Breast epithelium (tissue), 4 donors: ENCODE data around the gene MLYCD. TPM values are rescaled to one million over a fixed set of nuclear protein-coding genes. Genes with fewer than 3 reads are reported as not detected.

Source experiments
- DNase-seq, 2 donors: peaks; one replicate each; pipeline ENCODE4 v3.0.0-alpha.2; 2019; ENCODE audit warnings: low spot score in 2 of 2
- H3K27ac ChIP-seq, 2 donors: fragments of 200-600 bp; sonication (generic) in 1 of 2; one replicate each; pipeline ENCODE4 v1.5.1; 2016 to 2019; ENCODE audit warnings: mild to moderate bottlenecking in 1 of 2
- H3K27me3 ChIP-seq, 2 donors: fragments of 200-600 bp; sonication (generic) in 1 of 2; one replicate each; pipeline versions ENCODE4 v1.5.1 to v1.6.0; 2017 to 2019; ENCODE audit warnings: control low read depth in 1 of 2, mild to moderate bottlenecking in 1 of 2
- H3K36me3 ChIP-seq: fragments of 200-600 bp; one replicate; pipeline ENCODE4 v1.5.1; 2019
- H3K4me1 ChIP-seq, 2 donors: fragments of 200-600 bp; sonication (generic); one replicate each; pipeline ENCODE4 v1.5.1; 2016 to 2019; ENCODE audit warnings: control low read depth in 1 of 2
- H3K4me3 ChIP-seq, 3 donors: fragments of 200-600 bp; sonication (generic); 1 replicate in 2 of 3; 2 replicates in 1 of 3; pipeline ENCODE4 v1.5.1; 2016 to 2019; ENCODE audit warnings: mild to moderate bottlenecking in 3 of 3, moderate library complexity in 2 of 3
- H3K9me3 ChIP-seq, 2 donors: fragments of 200-600 bp; sonication (generic) in 1 of 2; one replicate each; pipeline ENCODE4 v1.5.1; 2016 to 2019; ENCODE audit warnings: control low read depth in 1 of 2
- POLR2A ChIP-seq: fragments of 450-650 bp; IDR thresholded peaks from one replicate; pipeline ENCODE4 v1.6.1; 2016; ENCODE audit warnings: antibody characterized with exemption, mild to moderate bottlenecking, moderate library complexity
- POLR2AphosphoS5 ChIP-seq, 3 donors: sonication (generic); formaldehyde crosslinking; IDR thresholded peaks; one replicate each; pipeline ENCODE4 v1.6.1; 2017; ENCODE audit warnings: antibody characterized with exemption in 3 of 3
- intact Hi-C: fragments of 100-400 bp; cut with DNase I; formaldehyde crosslinking; loops from one replicate; pipeline ENCODE4 v1.15.1; 2023; ENCODE audit warnings: low total_unique reads
- total RNA-seq, 3 donors: library from RNA; depleted of rRNA; stranded (reverse); fragments of >200 nt; gene quantifications; one replicate each; pipeline ENCODE4 v1.1.0, GENCODE V29; 2016
- TF ChIP-seq, protein P1 (sequence below), 3 donors: fragments of 450-650 bp; IDR thresholded peaks; one replicate each; pipeline ENCODE4 v1.5.1; 2016 to 2017; ENCODE audit warnings: antibody characterized with exemption in 3 of 3, mild to moderate bottlenecking in 3 of 3, moderate library complexity in 3 of 3

MLYCD gene
- total RNA-seq = 10 to 100 TPM in 2 of 3 donors, 1 to 10 TPM in 1; 9.5 to 17.0 (median 12.1) TPM

DNA sequence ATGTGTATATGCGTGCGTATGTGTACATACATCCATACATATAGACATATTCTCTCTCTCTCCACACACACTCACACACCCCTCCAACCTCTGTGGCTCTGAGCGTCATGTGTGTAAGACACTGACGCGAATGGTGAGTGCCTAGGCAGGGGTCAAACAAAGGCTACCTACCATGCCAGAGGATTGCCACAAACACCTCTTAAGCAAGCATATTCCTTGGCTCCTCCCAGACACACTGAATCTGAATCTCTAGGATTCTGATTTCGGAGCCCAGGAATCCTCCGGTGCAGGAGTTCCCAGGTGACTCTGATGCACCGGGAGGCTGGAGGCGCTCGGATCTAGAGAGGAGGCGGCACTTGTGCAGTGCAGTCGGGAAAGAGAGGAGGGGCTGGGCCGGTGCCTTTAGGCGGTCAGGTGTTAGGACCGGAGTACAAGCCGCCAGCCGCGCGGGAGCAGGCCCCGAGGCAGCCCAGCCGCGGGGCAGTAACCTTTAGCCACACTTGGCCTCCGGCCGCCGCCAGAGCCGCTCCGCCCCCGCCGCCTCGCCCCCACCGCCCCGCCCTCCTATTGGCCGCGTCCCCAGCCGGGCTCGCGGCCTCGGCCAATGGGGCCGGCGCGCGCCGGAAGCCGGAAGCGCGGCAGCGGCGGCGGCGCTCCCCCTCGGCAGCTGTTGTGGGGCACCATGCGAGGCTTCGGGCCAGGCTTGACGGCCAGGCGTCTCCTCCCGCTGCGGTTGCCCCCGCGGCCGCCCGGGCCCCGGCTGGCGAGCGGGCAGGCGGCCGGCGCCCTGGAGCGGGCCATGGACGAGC, at the start of gene MLYCD:
Gene MLYCD (plus strand): TSS at position 653 of the 809 bp plus-strand sequence. CDS start 30 bp downstream, at position 683.
- Histone ChIP-seq H3K27ac (peak within 1 kb of the TSS; percentile 84 to 95), H3K4me1 (no peaks in the 10 kb centered on the region), H3K4me3 (peak within 1 kb of the TSS; percentile 84 to 92 (median 87)), H3K9me3 (no peaks in the 10 kb centered on the region), H3K36me3 (no peaks in the 10 kb centered on the region), H3K27me3 (no peaks in the 10 kb centered on the region)
- intact Hi-C loops = no loop called here
- peak; percentile 54 to 78 for DNase-seq
- TF ChIP-seq POLR2A (no peak), POLR2AphosphoS5 (IDR thresholded peaks at IDR 0.05) (peak in 2 of 3 donors; percentile 41 to 54)
- TF ChIP-seq, protein P1, sequence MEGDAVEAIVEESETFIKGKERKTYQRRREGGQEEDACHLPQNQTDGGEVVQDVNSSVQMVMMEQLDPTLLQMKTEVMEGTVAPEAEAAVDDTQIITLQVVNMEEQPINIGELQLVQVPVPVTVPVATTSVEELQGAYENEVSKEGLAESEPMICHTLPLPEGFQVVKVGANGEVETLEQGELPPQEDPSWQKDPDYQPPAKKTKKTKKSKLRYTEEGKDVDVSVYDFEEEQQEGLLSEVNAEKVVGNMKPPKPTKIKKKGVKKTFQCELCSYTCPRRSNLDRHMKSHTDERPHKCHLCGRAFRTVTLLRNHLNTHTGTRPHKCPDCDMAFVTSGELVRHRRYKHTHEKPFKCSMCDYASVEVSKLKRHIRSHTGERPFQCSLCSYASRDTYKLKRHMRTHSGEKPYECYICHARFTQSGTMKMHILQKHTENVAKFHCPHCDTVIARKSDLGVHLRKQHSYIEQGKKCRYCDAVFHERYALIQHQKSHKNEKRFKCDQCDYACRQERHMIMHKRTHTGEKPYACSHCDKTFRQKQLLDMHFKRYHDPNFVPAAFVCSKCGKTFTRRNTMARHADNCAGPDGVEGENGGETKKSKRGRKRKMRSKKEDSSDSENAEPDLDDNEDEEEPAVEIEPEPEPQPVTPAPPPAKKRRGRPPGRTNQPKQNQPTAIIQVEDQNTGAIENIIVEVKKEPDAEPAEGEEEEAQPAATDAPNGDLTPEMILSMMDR (IDR thresholded peaks at IDR 0.05) = no peak

DNA sequence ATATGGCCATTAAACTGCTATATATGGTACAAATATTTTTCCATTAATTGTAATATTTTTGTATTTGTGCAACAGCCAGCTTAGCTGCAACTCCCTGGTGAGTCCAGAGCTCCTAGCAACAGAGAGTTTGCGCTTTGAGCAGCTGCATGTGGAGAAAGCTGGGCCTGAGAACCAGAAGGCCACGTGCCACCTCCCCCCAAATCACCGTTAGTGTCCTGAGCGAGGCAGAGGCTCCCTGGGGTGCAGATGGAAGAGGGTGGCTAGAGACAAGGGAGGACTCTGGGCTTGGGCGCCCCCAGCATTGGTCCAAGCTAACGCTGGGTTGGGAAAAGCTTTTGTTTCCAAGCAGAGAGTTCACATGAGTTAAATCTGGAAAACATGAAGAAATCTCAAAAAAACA, 49.5 kb upstream of the MLYCD start:
- no peaks in the 10 kb centered on the region for H3K9me3 ChIP-seq
- H3K4me3 ChIP-seq = no peak overlapping the region
- intact Hi-C loops = no loop called here
- TF ChIP-seq POLR2A (no peak), POLR2AphosphoS5 (IDR thresholded peaks at IDR 0.05) (no peak)
- TF ChIP-seq, protein P1 (IDR thresholded peaks at IDR 0.05) = no peak
- H3K27me3 ChIP-seq = no peaks in the 10 kb centered on the region
- no peaks in the 10 kb centered on the region for H3K36me3 ChIP-seq
- H3K4me1 ChIP-seq = no peaks in the 10 kb centered on the region
- no peak overlapping the region for H3K27ac ChIP-seq
- DNase-seq = no peak

DNA sequence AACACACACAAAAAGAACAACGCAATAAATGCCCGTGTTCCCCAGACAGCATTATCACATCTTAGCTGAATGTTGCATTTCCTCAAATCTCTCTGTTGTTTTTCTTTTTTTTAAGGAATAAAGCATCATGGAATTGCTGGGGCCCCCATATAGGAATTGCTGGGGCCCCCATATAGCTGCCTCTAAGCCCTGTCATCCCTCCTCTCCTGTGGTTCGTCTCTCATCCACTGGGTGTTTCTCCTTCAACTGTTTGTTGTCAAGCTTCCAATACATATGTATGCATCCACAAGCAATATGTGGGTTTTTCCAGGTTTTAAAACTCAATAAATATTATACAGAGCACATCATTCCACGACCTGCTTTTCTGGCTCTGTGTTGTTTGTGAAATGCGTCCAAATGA, 48.0 kb upstream of the MLYCD start:
- no peak for DNase-seq
- no peaks in the 10 kb centered on the region for H3K27me3 ChIP-seq
- intact Hi-C loops = no loop called here
- TF ChIP-seq POLR2AphosphoS5 (IDR thresholded peaks at IDR 0.05) (no peak), POLR2A (no peak)
- TF ChIP-seq, protein P1 (IDR thresholded peaks at IDR 0.05) = no peak
- H3K27ac ChIP-seq = no peak overlapping the region
- H3K9me3 ChIP-seq = no peaks in the 10 kb centered on the region
- no peak overlapping the region for H3K4me3 ChIP-seq
- no peaks in the 10 kb centered on the region for H3K36me3 ChIP-seq
- H3K4me1 ChIP-seq = no peaks in the 10 kb centered on the region

DNA sequence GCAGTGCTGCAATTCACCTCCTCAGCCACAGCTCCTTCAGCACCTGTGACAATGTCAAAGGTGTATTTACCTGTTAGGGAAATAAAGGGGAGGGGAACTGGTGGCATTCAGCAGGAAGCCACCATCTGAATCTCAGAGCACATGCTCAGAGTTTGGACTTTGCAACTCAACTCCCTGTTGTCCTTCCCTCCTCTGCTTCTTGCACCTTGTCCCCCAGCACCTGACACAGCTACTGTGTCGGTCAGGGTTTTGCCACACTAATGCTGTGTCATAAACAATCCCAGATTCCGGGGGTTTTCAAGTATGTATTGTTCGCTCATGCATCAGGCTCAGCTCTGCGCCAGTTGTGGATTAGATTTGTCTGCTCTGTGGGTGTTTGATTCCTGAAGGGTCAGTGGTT, 47.4 kb upstream of the MLYCD start:
- Histone ChIP-seq H3K4me1 (no peaks in the 10 kb centered on the region), H3K9me3 (no peaks in the 10 kb centered on the region), H3K27ac (no peak overlapping the region), H3K36me3 (no peaks in the 10 kb centered on the region), H3K4me3 (no peak overlapping the region), H3K27me3 (no peaks in the 10 kb centered on the region)
- no peak for DNase-seq
- intact Hi-C loops = no loop called here
- no peak for TF ChIP-seq POLR2AphosphoS5 (IDR thresholded peaks at IDR 0.05)

DNA sequence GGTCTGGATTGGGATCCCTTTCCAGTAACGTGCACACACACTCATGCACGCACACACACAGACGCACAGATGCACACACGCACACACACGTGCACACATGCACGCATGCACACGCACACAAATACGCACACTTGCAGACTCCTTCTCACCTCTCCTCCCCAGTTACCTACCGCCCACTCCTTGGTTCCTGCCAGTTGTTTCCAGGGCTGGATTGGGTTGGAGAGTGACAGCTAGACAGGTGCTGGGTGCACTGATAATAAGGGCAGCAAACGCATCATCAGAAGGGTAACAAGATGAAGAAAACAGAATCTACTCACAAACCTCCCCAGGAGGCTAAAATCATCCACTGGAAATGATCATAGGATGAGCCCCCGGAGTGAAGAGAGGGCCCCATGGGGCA, 46.1 kb upstream of the MLYCD start:
- H3K27me3 ChIP-seq = no peaks in the 10 kb centered on the region
- intact Hi-C loops = no loop called here
- H3K27ac ChIP-seq = no peak overlapping the region
- DNase-seq = no peak
- no peaks in the 10 kb centered on the region for H3K9me3 ChIP-seq
- no peak for TF ChIP-seq POLR2AphosphoS5 (IDR thresholded peaks at IDR 0.05)
- no peak for TF ChIP-seq POLR2A
- TF ChIP-seq, protein P1 (IDR thresholded peaks at IDR 0.05) = no peak
- no peak overlapping the region for H3K4me3 ChIP-seq
- H3K36me3 ChIP-seq = no peaks in the 10 kb centered on the region
- H3K4me1 ChIP-seq = no peaks in the 10 kb centered on the region
